Parathyroid adenoma (tissue), 2 donors: Measurements from ENCODE around the gene HDAC5.

Experiments used
- H2AFZ ChIP-seq: fragments of 300-600 bp; sonication (generic); one replicate; pipeline ENCODE4 v1.7.0; 2017; ENCODE audit warnings: antibody characterized with exemption, mild to moderate bottlenecking
- H3K27ac ChIP-seq: fragments of 300-600 bp; sonication (generic); one replicate; pipeline ENCODE4 v1.7.0; 2017
- H3K27me3 ChIP-seq: fragments of 300-600 bp; sonication (generic); one replicate; pipeline ENCODE4 v1.7.0; 2017; ENCODE audit warnings: low read length; ENCODE audit not compliant: control insufficient read depth, insufficient read depth
- H3K36me3 ChIP-seq: fragments of 300-600 bp; sonication (generic); one replicate; pipeline ENCODE4 v1.7.0; 2017; ENCODE audit warnings: low read length; ENCODE audit not compliant: control insufficient read depth, insufficient read depth
- H3K4me1 ChIP-seq: fragments of 300-600 bp; sonication (generic); one replicate; pipeline ENCODE4 v1.7.0; 2017; ENCODE audit warnings: control low read depth
- H3K4me2 ChIP-seq: fragments of 300-600 bp; sonication (generic); one replicate; pipeline ENCODE4 v1.7.0; 2017; ENCODE audit warnings: low read length
- H3K4me3 ChIP-seq: fragments of 300-600 bp; sonication (generic); one replicate; pipeline ENCODE4 v1.7.0; 2017; ENCODE audit warnings: low read depth, low read length
- H3K79me2 ChIP-seq: fragments of 300-600 bp; sonication (generic); one replicate; pipeline ENCODE4 v1.7.0; 2017; ENCODE audit warnings: control low read depth
- H3K9ac ChIP-seq: fragments of 300-600 bp; sonication (generic); one replicate; pipeline ENCODE4 v1.7.0; 2017; ENCODE audit warnings: mild to moderate bottlenecking
- H3K9me3 ChIP-seq: fragments of 300-600 bp; sonication (generic); one replicate; pipeline ENCODE4 v1.7.0; 2017; ENCODE audit warnings: low read length; ENCODE audit not compliant: control insufficient read depth
- TF ChIP-seq, protein P1 (sequence below): fragments of 300-600 bp; sonication (generic); IDR thresholded peaks from one replicate; pipeline ENCODE4 v1.7.0; 2017; ENCODE audit warnings: antibody characterized with exemption, mild to moderate bottlenecking
- donor health status: primary hyperparathyroidism.

The HDAC5 gene

DNA sequence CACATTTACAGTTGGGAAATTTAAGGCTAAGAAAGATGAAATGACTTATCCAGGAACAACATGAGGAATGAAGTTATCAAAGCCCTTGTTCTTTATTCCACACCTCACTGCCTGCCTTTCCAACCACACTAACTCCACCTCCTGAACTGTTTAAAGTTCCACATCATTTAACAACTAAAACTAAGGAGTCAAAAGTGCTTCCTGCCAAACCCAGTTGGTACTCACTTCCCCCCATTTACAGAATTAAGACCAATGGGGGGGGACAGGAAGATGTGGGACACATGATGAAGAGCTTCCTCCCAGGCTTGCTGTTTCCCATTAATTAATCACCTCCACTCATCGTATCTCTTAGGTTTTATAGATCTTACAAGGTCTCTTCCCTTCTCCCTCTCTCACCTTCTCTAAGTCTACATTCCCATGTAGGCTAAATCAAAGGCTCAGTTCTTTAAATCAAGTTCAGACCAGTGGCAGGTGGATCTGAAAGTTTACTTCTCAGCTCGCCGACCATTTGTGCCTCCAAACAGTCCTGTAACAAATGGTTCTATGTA, 89.5 kb downstream of the HDAC5 start:
- Histone ChIP-seq H3K4me2 (no peak overlapping the region), H3K4me3 (no peak overlapping the region), H3K27ac (no peak overlapping the region), H3K9ac (no peak overlapping the region), H3K79me2 (peaks cover 4% of the 10 kb centered on the region), H2AFZ (no peak overlapping the region), H3K4me1 (peaks cover 7% of the 10 kb centered on the region), H3K36me3 (no peaks in the 10 kb centered on the region), H3K27me3 (no peaks in the 10 kb centered on the region), H3K9me3 (no peaks in the 10 kb centered on the region)
- TF ChIP-seq, protein P1, sequence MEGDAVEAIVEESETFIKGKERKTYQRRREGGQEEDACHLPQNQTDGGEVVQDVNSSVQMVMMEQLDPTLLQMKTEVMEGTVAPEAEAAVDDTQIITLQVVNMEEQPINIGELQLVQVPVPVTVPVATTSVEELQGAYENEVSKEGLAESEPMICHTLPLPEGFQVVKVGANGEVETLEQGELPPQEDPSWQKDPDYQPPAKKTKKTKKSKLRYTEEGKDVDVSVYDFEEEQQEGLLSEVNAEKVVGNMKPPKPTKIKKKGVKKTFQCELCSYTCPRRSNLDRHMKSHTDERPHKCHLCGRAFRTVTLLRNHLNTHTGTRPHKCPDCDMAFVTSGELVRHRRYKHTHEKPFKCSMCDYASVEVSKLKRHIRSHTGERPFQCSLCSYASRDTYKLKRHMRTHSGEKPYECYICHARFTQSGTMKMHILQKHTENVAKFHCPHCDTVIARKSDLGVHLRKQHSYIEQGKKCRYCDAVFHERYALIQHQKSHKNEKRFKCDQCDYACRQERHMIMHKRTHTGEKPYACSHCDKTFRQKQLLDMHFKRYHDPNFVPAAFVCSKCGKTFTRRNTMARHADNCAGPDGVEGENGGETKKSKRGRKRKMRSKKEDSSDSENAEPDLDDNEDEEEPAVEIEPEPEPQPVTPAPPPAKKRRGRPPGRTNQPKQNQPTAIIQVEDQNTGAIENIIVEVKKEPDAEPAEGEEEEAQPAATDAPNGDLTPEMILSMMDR: no peak

DNA sequence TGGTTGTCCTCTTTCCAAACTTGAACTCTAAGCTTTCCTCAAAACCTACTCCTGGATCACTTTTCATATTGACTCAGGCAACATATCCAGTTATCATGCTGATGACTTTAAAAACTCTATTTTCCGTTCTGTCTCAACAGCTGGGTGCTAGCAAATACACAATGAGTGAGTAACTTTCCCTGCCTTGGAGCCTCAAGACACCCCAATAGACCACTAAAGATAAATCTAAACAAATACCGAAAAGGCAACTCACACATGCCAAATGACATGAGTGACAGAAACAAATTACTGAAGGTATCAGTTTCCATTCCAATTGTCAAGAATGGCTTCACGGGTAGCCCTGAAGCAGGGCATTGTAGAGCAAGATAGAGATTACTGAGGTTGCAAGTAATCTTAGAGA, 93.0 kb downstream of the HDAC5 start:
- no peak overlapping the region for H3K4me3 ChIP-seq
- no peak overlapping the region for H3K9ac ChIP-seq
- H3K79me2 ChIP-seq: peaks cover 4% of the 10 kb centered on the region
- TF ChIP-seq, protein P1: no peak
- H3K27ac ChIP-seq: no peak overlapping the region
- H3K9me3 ChIP-seq: no peaks in the 10 kb centered on the region
- no peaks in the 10 kb centered on the region for H3K36me3 ChIP-seq
- H3K27me3 ChIP-seq: no peaks in the 10 kb centered on the region
- H2AFZ ChIP-seq: no peak overlapping the region
- H3K4me1 ChIP-seq: peaks cover 8% of the 10 kb centered on the region
- no peak overlapping the region for H3K4me2 ChIP-seq

DNA sequence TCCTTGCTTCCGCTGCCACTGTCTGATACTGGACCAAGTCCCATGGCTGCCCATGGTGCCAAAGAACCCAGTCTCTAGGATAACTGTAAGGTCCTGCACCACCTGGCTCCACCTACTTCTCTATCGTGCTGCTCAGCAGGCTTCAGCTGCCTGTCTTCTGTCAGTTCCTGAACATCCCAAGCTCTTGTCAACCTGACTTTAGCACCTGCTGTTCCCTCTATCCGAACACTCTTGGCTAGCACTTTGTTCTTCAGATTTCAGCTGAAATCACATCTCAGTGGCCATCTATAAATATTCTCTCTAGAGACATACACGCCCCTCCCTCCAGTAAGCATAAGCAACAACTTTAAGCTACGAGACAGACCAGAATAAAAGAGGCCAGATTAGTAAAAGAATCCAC, 93.7 kb downstream of the HDAC5 start:
- TF ChIP-seq, protein P1: no peak
- Histone ChIP-seq H3K79me2 (peaks cover 4% of the 10 kb centered on the region), H3K9me3 (no peaks in the 10 kb centered on the region), H3K4me2 (no peak overlapping the region), H3K4me1 (peaks cover 8% of the 10 kb centered on the region), H3K36me3 (no peaks in the 10 kb centered on the region), H3K27ac (no peak overlapping the region), H3K27me3 (no peaks in the 10 kb centered on the region), H2AFZ (no peak overlapping the region), H3K4me3 (no peak overlapping the region), H3K9ac (no peak overlapping the region)
